ENCODE data around the gene HYCC1.
"Not testable (repeated sequence)": the region's sequence is repeated elsewhere in the genome, so short reads cannot be mapped to it uniquely, and the experiment has no call there.

HYCC1 gene

DNA sequence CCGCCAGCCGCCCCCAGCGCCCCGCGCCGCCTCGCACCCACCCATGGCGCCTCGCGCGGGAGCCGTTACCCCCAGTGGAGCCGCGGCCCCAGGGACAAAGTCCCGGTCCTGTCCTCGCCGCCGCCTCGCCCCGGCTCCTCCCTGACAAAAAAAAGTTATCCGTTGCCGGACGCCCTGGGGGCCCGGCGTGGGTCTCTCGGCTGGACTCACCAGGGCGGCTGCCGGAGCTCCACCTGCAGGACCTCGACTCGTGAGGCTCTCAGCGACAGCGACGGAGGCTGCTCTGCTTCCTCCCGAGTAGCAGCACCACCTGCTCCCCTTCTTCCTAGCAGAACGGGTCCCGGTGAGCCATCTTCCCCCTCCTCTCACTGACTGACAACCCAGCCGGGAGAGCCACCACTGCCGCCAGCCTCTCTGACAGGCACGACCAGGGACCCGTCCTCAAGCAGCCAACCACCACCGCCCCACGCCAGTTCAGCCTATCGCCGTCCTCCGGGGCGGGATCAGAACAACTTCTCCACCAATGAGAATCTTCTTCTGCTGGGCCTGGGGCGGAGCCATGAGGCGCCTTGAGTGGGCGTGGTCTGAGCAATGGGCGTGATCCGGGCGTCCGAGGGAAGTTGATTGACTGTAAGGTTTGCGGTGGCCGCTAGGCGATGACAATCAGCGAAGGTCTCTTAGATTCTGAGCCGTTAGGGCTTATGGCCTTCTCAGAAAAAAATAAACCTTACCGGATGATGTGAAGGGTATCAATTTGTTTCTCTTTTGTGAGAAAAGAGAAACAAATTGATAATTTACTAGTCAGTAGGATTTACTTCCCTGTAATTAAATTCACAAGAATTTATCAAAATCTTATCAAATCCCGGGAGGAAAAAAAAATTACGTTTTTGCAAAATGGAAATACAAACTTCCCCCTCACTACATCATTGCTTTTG is at the start of gene HYCC1:
TSS of gene HYCC1 (minus strand) at position 416 of the 935 bp plus-strand sequence. CDS start 23,019 bp downstream, outside the sequence.
- DNase-seq = peak; percentile 99

DNA sequence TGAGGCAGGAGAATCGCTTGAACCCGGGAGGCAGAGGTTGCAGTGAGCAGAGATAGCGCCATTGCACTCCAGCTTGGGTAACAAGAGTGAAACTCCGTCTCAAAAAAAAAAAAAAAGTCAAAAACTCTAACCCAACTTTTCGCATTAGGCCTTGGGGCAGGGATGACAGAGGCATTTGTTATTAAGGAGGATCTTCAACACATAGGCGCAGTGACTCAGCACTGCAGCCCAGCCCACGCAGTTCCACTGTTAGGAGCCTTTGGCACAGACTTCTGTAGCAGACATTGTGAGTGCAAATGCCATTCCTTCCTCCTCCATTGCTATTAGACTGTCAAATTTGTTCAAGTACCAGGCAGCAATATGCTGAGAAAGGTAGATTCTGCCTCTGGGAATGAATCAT is 48.5 kb upstream of the HYCC1 start:
- DNase-seq = no peak

GRCh38 chr7:23061327-23061726 is 47.4 kb upstream of the HYCC1 start:
- no peak for DNase-seq

DNA sequence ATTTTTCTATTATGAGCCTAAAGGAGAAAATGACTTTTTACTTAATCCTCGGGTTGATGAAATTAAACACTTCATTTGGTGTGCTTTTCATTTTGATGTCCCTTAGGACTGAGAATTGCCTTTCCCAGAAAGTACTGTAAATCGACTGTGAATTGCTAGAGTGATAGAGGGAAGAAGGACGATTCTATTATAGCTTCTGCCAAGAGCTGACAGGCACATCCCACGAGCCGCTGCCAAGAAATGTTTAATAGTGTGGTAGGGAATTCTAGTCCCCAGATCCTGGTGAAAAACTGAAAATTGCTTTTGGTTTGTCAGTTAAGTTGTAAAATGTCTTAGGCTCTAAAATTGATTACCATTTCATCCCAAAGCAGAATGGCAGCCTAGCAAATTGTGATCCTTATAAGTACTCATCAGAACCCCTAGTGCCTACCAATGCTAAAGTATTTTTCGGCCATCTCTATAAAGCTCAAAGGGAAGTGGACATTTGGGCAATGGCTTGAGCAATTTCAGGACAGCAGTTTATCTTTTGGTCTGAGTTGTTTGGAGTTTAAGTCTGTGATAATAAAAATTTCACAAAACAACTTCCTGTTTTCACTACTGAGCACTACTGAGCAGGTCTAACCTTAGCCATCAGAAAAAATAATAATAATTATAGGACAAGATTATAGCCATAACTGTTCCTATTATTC is 44.6 kb upstream of the HYCC1 start:
- DNase-seq = no peak

- peak; percentile 63 for DNase-seq
These were observed 41.8 kb upstream of the HYCC1 start for GRCh38 chr7:23055582-23056178.

DNA sequence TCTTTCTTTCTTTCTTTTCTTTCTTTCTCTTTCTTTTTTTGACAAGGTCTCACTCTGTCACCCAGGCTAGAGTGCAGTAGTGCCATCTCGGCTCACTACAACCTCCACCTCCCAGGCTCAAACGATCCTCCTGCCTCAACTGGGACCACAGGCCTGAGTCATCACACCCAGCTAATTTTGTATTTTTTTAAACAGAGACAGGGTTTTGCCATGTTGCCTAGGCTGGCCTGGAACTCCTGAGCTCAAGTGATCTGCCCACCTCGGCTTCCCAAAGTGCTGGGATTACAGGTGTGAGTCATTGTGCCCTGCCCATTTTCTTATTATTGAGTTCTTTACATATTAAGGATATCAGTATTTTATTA is 37.2 kb upstream of the HYCC1 start:
- not testable (repeated sequence) for DNase-seq

GRCh38 chr7:23046336-23046735 is 32.4 kb upstream of the HYCC1 start:
- DNase-seq = not testable (repeated sequence)

- not testable (repeated sequence) for DNase-seq
These were observed 31.2 kb upstream of the HYCC1 start for GRCh38 chr7:23045086-23045485.

DNA sequence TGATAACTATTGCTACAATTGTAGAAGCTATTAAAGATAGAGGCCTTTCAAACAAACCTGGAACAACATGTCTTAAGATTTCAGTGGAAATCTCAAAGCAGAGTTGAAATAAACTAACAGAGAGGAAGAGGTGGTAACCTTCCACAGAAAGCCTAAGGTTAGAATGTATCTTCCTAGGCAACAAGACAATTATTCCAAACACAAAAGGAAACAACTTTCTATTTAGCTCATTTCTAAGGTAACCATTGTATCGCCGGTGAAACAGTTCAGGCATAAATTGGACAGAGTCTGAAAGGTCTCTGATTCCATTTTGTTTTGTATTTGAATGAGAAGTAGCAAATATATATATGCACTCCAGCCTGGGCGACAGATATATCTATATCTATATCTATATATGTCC is 30.7 kb upstream of the HYCC1 start:
- no peak for DNase-seq

- no peak for DNase-seq
These were observed 29.5 kb upstream of the HYCC1 start for GRCh38 chr7:23043441-23043840.

DNA sequence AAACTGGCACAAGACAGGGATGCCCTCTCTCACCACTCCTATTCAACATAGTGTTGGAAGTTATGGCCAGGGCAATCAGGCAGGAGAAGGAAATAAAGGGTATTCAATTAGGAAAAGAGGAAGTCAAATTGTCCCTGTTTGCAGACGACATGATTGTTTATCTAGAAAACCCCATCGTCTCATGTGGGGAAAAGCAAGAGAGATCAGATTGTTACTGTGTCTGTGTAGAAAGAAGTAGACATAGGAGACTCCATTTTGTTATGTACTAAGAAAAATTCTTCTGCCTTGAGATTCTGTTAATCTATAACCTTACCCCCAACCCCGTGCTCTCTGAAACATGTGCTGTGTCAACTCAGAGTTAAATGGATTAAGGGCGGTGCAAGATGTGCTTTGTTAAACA is 25.7 kb upstream of the HYCC1 start:
- DNase-seq = not testable (repeated sequence)

DNA sequence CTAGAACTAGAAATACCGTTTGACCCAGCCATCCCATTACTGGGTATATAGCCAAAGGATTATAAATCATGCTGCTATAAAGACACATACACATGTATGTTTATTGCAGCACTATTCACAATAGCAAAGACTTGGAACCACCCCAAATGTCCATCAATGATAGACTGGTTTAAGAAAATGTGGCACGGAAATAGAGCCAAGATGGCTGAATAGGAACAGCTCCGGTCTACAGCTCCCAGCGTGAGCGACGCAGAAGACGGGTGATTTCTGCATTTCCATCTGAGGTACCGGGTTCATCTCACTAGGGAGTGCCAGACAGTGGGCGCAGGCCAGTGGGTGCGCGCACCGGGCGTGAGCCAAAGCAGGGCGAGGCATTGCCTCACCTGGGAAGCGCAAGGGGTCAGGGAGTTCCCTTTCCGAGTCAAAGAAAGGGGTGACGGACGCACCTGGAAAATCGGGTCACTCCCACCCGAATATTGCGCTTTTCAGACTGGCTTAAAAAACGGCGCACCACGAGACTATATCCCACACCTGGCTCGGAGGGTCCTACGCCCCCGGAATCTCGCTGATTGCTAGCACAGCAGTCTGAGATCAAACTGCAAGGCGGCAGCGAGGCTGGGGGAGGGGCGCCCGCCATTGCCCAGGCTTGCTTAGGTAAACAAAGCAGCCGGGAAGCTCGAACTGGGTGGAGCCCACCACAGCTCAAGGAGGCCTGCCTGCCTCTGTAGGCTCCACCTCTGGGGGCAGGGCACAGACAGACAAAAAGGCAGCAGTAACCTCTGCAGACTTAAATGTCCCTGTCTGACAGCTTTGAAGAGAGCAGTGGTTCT is 21.8 kb upstream of the HYCC1 start:
- DNase-seq = not testable (repeated sequence)

DNA sequence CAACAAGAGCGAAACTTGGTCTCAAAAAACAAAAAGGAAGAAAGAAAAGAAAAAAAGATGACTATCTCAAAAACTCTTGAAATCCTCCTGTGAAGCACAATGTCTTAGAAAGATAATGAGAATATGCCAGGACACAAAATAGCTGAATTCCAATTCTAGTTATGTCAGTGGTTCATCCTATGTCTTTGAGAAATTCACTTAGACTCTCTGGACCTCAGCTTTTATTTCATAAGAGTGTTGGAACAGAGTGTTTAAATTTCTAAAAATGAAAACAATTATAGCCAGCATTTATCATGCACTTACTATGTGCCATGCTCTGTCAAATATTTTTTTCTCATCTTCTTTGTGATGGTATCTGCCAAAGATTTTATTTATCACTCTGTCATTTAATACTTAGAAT is 13.3 kb upstream of the HYCC1 start:
- no peak for DNase-seq

DNA sequence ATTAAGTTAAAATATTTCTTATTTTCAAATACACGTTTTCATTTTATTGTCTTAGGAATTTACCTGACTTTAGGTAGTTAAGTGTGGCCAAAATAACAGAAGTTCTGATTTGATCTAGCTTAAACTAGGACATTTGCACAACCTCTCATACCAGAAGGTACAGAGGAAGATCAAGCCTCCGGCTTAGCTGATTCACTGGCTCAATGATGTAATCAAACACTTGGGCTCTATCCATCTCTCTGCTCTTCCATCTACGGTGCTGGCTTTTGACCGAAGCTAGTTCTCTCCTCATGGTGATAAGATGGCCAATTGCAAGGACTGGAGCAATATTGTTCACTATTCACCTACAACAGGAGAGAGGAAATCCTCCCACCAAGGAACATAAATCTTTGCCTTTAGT is 12.2 kb upstream of the HYCC1 start:
- DNase-seq = no peak

DNA sequence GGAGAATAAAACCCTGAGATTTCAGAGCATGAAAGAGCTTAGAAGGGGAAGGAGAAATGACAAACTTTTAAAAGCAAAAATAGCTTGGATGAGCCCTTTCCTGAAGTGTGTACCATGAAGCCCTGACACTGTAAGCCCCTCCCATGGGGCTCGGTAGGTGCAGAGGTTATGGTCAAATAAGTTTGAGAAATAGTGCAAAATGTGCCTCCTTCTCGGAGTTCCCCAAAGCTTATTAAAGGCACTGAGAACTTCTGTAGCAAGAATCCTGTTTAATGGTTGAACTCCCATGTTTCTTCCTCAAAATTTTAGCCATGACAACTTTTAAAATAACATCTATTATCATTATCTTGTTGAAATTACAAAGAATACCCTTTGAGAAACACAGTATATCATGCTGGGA is 10.5 kb upstream of the HYCC1 start:
- no peak for DNase-seq

DNA sequence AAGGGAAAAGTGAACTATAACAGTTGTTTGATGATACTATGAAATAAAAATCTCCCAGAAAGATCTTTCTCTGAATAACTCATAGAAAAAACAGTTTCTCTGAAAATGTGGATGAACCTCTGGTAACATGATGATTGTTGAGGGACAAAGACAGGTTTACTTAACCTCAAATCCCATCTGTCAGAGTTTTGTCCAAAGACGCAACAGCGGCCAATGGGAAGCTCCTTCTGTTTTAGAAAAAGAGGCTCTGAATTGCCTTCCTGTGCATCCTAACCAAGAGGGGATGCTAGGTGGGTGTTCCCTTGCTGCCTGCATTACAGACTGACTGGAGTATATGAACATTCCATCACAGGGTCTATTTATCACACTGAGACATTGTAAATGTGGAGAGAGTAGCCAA is 8.9 kb upstream of the HYCC1 start:
- DNase-seq = no peak

- DNase-seq = no peak
These were observed 8.4 kb upstream of the HYCC1 start for GRCh38 chr7:23022258-23022769.

DNA sequence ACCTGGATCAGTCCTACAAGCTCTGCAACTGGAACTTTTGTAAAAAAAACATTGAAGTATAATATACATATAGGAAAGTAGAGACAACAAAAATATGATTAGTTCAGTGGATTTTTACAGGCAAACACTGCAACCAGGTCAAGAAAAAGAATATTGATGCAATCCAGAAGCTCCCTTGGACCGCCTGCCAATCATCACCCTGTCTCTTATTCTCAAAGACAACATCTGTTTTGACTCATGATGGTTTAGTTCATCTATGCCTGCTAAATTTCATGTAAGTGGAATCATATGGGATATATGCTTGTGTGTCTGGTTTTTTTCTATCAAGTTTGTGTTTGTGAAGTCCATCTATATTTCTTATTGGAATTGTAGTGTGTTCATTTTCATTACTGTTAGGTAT is 7.7 kb upstream of the HYCC1 start:
- DNase-seq = no peak

DNA sequence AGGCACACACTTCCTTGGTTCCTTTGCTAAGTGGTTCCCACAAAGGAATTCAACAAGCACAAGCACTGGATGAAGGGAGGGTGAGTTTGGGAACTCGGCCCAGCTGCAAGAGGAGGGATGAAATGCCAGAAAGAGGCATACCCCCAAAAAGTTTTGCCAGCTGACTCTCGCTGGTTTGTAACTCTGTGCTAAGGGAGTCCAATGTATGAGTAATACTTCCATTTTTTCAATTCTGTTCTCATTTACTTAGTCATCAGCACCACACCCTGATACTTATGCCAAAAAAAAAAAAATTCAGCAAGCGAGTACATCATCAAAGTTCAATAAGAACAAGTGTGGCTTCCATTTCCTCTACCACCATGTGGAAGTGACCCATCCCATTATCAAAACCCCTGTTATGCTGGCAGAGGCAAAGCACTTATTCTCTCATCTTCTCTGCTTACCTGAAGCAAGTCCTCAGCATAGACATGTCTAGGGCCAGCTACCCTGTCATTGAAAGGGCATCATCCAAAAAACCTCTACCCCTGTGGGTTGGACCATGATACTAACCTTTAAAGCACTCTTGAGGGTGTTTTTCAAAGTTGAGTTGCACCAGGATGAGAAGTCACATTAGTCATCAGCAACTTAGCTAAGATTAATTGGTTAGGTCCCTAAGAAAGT is 6.9 kb upstream of the HYCC1 start:
- no peak for DNase-seq

DNA sequence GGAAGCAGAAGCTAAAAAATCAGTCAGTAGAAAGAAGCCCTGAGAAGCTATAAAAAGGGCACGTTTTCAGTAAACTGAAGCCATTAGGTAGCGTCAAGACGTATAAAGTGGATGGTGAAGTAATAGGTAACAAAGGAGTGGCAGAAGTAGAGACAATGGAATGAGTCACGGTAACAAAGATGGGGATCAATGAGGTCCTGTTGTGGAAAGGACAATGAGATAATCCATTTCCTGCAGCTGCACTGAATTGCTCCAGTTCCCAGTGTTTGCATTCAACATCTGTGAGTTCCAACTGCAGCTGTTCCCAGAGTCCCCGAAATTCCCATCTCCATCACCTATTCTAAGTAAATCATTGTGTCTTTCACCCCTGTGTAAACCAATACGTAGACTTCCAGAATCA is 4.8 kb upstream of the HYCC1 start:
- no peak for DNase-seq

DNA sequence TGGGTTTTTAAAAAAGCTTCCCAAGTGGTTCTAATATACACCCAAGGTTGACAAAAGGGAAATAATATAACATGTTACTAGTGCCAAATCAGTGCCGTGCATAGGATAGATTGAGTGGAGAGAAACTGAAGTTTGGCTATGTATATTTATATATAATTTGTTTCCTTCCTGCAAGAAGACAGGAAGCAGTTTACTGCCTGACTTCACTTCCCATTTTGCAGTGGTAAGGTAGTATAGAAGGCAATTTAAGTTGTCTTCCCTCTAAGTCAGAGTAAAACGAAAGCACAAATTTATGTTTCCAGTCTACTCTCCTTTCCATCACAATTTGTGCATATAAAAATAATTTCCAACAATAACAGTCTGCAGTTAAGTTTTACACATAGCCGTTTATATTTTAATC is 3.4 kb upstream of the HYCC1 start:
- no peak for DNase-seq

Measured in NCI-H1417 treated with DMSO at 0.1 percent for 48 hours (cell line).